CMK (cell line): Measurements from ENCODE around the gene THRAP3.
A peak's percentile ranks its signal among the peaks of the same experiment; 100 is the strongest.
"Not testable (repeated sequence)": the region's sequence is repeated elsewhere in the genome, so short reads cannot be mapped to it uniquely, and the experiment has no call there.

Source experiments
- DNase-seq: peaks from one replicate; pipeline ENCODE4 v3.0.0-alpha.2; 2010; ENCODE audit warnings: low read depth

THRAP3 gene, protein sequence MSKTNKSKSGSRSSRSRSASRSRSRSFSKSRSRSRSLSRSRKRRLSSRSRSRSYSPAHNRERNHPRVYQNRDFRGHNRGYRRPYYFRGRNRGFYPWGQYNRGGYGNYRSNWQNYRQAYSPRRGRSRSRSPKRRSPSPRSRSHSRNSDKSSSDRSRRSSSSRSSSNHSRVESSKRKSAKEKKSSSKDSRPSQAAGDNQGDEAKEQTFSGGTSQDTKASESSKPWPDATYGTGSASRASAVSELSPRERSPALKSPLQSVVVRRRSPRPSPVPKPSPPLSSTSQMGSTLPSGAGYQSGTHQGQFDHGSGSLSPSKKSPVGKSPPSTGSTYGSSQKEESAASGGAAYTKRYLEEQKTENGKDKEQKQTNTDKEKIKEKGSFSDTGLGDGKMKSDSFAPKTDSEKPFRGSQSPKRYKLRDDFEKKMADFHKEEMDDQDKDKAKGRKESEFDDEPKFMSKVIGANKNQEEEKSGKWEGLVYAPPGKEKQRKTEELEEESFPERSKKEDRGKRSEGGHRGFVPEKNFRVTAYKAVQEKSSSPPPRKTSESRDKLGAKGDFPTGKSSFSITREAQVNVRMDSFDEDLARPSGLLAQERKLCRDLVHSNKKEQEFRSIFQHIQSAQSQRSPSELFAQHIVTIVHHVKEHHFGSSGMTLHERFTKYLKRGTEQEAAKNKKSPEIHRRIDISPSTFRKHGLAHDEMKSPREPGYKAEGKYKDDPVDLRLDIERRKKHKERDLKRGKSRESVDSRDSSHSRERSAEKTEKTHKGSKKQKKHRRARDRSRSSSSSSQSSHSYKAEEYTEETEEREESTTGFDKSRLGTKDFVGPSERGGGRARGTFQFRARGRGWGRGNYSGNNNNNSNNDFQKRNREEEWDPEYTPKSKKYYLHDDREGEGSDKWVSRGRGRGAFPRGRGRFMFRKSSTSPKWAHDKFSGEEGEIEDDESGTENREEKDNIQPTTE

DNA sequence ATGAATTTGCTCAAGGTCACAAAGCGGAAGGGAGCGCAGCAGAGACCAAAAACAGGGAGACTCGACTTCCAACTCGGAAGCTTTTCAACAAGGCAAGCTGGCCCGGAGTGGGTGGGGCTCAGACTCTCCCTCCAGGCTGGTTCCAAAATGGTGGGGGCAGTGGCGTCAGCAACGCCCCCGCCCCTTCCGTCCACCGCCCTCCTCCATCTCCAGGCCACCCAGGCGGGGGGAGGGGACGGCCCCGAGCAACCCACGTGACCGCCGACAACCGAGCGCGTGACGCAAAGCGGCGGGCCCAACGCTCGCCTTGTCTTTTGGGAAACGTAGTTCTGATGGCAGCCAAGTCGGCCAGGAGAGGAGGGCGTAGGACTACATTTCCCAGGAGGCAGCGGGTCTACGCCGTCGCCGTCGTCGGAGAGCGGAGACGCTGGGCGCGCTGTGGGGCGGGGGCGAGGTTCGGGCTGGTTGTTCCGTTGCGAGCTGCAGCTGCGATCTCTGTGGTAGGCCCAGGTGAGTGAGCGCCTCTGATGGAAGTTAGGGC is at the start of gene THRAP3:
Gene THRAP3 (plus strand): TSS at position 448 of the 541 bp plus-strand sequence. CDS start 58,121 bp downstream, outside the sequence.
- peak; percentile 99 for DNase-seq

DNA sequence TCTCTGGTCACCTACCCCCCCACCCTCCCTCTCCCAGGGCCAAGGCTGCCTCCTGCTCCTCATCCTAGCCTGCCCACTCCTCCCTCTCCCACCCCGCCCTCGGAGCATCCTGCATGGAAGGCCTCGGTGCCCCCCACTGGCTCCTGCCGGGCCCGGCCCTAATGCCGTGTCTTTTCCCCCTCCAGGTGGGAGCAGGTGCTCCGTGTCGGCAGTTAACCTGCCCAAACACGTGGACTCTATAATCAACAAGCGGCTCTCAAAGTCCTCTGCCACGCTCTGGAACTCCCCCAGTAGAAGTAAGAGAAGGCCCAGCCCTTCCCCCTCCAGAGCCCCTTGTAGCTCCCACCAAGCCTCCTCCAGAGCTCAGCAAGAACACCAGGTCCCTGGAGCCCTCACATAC is 49.5 kb upstream of the THRAP3 start:
- no peak for DNase-seq

DNA sequence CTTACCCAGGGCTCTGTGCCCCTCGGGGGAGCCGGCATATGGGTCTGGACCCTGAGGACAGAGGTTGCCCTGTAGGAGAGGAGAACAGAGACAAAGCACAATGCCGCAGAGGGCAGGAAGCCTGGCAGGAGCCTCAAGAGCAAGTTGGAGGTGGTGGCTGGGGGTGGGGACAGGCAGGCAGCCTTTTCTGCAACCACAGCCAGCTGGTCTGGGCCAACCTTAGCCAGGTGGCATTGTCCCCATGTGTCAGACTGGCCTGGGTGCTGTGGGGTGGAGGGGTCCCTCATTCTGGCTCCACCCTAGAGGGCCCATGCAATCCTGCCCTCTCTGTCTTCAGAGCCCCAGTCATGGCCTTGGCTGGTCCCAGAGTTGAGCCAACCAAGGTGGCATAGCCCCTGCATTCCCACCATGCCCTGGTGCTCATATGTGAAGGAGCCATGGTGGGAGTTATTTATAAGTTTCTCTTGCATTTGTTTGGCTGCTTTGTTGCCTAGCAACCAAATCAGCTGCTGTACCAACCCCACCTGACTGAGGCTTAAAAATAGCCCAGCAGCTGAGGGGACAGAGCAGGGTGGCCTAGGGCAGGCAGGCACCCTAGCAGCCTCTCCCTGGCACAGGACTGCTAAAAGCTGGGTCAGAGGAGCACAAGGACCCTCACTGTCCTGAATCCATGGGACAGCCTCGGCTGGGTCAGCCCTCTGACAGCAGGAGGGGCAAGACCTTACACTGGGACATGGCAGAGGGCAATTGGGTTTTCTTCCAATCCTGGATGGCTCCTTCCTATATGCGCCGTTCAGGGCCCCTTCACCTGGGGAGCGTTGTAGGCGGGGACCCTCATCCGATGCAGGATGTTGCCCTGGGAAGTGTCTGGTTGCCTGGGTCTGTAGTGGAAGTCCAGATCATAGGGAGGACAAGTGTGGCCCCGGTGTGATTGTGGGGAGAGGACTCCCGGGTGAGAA is 48.8 kb upstream of the THRAP3 start:
- DNase-seq: no peak

DNA sequence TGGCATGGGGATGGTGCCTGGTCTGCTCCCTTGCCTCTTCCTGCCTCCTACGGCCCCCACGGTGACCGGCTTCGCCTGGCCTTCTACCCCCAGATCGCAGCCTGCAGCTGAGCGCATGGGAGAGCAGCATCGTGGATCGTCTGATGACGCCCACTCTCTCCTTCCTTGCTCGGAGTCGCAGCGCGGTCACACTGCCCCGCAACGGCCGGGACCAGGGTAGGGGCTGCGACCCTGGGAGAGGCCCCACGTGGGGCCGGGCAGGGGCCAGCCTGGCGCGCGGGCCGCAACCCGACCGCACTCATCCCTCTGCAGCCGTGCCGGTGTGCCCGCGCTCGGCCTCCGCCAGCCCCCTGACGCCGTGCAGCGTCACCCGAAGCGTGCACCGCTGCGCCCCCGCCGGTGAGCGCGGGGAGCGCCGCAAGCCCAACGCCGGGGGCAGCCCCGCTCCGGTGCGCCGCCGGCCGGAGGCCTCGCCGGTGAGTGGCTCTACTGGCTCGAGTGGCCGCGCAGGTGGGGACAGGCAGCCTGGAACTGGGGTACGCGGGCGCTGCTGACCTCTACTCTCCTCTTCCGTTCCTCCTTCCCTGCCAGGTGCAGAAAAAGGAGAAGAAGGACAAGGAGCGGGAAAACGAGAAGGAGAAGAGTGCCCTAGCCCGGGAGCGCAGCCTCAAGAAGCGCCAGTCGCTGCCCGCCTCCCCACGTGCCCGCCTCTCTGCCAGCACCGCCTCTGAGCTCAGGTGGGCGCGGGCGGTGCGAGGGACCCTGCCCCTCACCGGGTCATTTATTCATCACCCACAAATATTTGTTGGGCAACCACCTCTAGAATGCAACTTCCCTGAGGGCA is 47.9 kb upstream of the THRAP3 start:
- DNase-seq: no peak

DNA sequence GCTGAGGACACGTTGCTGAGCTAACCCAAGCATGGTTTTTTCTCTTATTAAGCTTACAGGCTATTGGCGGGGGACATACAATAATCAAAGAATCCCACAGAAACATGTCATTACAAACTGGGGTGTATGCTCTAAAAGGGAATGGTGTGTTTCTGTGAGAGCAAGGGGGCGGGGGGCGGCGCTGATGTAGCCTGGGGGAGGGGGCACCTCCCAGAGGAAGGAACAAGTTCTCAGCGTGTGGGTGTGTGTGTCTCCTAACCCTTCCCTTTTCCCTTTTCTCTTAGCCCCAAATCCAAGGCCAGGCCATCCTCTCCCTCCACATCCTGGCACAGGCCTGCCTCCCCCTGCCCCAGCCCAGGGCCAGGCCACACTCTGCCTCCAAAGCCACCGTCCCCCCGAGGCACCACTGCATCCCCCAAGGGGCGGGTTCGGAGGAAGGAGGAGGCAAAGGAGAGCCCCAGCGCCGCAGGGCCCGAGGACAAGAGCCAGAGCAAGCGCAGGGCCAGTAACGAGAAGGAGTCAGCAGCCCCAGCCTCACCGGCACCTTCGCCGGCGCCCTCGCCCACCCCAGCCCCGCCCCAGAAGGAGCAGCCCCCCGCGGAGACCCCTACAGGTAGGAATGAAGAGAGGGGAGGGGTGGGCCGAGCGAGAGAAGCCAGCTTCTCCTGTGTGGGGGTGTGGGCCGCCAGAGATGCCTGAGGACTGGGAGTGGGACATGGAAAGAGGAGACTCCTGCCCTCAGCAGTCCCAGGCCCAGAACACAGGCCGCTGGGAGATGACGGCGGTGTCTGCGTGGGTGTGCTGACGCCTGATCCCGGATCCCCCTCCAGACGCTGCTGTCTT is 46.4 kb upstream of the THRAP3 start:
- no peak for DNase-seq

DNA sequence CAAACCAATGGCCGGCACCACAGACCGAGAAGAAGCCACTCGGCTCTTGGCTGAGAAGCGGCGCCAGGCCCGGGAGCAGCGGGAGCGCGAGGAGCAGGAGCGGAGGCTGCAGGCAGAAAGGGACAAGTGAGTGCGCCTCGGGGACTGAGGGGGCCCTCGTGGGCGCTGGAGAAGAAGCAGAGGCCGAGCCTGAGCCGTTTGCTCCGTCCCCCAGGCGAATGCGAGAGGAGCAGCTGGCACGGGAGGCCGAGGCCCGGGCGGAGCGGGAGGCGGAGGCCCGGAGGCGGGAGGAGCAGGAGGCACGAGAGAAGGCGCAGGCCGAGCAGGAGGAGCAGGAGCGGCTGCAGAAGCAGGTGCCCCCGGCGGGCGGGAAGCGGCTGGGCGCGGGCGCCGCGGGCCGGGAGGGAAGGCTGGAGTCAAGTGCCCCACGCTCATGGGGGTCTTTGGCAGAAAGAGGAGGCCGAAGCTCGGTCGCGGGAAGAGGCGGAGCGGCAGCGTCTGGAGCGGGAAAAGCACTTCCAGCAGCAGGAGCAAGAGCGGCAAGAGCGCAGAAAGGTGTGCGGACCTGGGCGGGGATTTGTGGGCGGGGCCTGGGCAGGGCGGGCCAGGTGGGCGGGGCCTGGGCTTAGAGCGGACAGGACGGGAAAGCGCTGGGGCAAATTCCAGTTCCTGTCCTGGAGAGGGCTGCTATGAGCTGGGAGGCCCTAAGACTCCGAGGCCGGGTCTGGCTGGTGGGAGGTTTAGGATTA is 45.6 kb upstream of the THRAP3 start:
- no peak for DNase-seq

DNA sequence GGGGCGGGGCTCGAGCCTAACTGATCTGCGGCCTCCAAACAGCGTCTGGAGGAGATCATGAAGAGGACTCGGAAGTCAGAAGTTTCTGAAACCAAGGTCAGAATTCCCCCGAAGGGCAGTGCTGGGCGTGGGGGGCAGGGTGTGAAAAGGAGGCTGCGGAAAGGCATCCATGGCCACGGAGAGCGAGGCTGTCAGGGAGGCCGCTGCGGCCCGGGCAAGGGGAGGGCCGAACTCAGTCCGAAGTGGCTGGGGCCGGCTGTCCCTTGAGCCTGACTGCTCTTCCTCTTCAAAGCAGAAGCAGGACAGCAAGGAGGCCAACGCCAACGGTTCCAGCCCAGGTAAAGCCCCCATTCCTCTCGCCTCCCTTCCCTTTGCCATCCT is 45.0 kb upstream of the THRAP3 start:
- DNase-seq: no peak

DNA sequence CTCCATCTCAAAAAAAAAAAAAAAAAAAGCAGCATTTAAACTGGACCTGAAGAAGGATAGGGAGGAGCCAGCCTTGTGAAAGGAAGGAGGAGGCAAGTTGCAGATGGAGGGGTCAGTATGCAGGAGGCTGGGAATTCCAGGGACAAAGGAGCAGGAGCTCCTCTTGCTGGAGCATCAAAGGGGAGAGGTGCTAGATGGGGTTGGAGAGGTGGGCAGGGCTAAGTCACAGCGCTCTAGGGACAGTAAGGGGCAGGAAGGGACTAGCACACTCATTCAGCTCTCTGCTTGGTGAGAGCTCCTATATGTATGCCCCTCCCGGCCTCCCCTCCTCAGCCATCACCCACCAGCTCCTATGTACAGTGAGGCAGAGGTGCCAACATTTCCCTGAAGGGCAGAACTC is 41.5 kb upstream of the THRAP3 start:
- no peak for DNase-seq

DNA sequence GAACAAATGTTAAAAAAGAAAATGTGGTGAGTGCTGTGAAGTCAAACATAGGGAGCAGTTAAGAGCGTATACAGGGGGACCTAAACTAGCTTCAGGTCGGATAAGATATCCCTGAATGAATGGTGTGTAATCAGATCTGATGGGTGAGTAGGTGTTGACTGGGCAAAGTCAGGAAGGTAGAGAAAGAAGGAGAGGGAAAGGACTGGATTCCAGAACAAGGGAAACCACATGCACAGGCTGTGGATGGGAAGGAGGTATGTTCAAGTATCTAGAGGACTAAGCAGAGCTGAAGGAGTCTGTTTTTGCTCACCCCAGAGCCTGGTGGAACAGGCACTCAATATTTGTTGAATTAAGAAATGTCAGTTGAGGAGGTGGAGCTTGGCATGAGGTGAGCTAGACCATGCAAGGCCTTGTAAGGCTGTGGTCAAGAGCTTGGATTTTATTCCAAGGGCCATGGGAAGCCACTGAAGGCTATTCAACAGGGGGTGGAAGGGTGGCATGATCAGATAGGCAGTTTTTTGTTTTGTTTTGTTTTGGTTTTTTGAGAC is 40.9 kb upstream of the THRAP3 start:
- DNase-seq: no peak

DNA sequence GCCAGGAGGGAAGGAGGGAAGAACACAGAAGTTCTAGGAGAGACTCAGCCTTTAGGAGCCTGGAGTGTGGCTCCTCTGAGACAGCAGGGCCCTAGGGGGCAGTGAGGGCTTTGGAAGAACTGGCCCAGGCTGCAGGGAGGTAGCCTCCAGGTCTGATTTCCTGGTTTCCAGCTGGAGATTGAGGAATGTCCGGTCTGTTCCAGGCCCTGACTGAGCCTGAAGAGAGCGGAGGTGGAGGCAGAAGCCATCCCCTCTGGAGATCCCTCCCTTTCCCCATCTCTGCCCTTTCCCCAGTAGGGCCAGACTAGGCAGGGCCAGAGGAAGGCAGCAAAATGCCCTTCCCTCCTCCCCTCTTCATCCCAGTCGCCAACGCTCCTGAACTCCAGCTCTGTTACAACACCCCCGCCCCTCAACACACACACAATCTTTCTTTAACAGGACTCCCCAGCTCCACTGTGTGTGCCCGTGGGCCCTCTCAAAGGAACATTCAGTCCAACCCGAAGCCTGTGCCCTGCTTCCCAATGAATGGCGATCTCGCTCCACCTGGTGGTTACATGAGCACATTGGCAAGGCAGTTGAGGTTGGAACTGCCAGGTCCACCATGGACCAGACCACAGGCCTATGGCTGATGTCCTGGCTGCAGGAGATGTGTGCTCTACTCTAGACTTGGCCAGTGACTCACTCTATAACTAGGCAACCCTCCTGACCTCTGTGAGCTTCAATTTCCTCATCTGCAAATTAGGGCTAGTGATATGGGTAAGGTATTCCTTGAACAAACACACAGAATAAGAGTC is 36.2 kb upstream of the THRAP3 start:
- DNase-seq: peak; percentile 68

DNA sequence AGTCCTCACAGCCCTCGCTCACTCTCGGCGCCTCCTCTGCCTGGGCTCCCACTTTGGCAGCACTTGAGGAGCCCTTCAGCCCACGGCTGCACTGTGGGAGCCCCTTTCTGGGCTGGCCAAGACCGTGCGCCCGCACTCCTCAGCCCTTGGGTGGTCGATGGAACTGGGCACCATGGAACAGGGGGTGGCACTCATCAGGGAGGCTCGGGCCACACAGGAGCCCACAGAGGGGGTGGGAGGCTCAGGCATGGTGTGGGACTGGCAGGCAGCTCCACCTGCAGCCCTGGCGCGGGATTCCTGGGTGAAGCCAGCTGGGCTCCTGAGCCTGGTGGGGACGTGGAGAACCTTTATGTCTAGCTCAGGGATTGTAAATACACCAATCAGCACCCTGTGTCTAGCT is 27.4 kb upstream of the THRAP3 start:
- not testable (repeated sequence) for DNase-seq

DNA sequence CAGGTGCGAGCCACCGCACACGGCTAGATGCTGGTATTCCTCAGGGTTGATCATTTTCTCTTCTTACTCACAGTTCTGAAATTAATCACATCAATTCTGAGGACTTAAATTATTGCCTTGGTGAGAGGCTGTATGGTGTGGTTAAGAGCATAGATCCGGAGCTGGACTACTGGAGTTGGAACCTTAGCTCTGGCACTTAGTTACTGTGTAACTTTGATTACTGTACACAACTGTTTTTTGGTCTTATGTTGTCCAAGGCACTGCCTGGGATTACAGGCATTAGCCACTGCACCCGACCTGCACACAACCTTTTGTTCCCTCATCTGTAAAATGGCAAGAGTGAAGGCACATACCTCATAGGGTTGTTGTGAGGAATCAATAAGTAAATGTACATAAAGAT is 25.6 kb upstream of the THRAP3 start:
- no peak for DNase-seq

DNA sequence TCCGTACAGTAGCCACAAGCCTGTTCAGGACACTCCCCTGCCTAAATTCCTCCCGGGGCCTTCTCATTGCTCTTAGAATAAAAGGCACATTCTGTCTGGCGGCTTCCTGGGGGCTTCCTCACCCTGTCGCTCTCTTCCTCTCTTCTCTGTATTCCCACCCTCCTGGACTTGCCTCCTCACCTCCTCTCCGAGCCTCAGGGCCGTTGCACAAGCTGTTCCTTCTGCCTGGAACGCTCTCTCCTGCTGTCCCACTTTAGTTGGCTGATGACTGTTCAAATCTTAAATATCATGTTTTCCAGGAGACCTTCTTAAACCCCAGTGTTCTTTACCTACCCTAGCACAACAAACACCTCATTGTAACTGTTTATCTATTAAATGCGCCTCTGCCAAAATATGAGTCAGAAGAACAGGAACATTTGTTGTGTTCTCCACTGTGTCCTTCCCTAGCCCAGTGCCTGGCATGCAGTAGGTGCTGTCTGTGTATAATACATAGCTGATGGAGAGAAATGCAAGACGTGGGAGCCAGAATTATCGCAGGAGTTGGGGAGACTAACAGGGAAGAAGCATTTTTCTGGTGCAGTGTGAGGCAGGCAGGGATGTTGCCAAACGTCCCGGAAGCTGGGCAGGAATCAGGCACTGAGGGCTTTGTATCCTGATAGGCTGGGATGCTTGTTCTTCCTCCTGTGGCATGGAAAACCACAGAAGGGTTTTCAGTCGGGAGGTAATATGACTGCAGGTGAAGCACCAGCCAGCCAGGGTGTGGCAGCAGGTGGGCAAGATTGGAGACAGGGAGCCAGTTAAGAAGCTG is 24.1 kb upstream of the THRAP3 start:
- DNase-seq: no peak

DNA sequence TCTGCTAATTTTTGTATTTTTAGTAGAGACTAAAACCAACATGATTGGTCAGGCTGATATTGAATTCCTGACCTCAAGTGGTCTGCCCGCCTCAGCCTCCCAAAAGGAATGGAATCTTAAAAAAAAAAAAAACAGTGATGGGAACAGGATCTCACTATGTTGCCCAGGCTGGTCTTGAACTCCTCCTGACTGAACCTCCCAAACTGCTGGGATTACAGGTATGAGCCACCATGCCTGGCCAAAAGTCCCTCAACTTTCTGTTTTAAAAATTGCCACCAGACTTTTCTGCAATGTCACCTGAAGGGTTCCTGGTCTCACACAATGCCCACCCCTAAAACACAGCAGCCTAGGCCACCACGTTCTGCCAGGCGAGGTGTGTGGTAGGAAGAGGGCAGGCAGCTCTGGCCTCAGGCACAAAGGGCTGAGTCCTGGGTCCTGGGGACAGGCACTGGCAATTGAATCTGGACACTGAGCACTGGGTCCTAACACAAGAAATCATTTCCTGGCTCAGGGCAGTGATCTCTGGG is 21.2 kb upstream of the THRAP3 start:
- DNase-seq: no peak

DNA sequence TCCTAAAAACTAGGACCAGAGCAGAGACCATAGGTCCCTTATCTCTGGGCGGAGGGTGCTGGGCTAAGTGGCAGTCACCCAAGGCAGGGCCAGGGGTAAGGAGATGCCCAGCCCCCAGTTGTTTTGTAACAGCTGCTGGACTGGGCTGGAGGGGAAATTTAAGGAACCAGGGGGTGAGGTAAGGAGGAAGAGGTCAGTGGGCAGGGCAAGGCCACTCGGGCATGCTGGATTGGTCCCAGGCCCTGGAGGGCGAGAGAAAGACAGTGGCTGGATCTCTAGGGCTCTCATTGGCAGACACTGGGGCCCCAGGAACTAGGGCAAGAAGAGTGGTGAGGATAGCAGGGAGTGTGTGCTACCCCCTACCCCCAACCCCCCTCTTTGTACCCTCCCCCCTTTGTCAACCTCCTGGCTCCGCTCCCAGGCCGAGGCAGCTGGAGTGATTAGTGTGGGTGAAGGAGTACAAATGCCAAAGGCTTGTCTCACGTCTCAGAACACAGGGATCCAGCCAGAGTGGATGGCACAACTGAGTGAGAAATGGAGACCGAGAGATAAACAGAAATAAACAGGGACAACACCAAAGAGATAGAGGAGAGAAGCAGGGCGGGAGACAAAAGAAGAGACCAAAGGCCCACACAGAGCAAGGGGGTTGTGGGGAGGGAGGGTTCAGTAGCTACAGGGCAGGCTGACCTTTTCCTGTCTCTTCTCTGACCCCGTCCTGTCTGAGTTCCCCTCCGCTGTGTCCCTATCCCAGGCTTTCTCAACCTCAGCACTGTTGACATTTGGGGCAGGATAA is 20.5 kb upstream of the THRAP3 start:
- no peak for DNase-seq

DNA sequence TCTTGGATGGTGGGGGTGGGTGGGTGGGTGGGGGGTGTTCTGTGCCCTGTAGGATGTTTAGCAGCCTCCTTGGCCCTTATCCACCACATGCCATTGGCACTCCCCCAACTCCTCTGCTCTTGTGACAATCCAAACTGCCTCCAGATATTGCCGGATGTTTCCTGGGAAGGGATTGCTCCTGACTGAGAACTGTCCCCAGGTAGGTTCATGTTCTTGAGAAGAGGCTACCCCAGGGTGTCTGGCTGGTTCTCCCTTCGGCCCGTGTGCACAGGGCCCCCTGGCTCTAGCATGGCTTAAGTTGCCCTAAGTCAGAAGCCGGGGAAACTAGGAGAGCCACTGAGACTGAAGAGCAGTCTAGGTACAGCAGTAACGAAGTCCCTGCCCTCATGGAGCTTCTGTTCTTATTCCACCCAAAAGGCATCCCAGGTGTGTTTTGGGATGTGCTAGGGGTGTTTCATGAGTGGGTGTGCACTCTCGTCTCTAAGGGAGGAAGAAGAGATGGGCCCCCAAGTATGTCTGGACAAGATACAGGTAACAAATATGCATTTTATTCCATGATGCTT is 19.8 kb upstream of the THRAP3 start:
- no peak for DNase-seq
